ENCODE measurements around the gene CNBD2.

- TF ChIP-seq SRF (IDR thresholded peaks at IDR 0.05; ENCODE audit: low read depth in 2 of 2, low read length in 2 of 2) (no peak), USF2 (IDR thresholded peaks at IDR 0.05; ENCODE audit: borderline replicate concordance, low read depth, low read length) (no peak), YY1 (IDR thresholded peaks at IDR 0.05; ENCODE audit: low read depth, low read length) (peak; percentile 73), RFX5 (IDR thresholded peaks at IDR 0.05; ENCODE audit: low read depth, low read length) (no peak), CTCF (IDR thresholded peaks at IDR 0.05 in 2 of 3, conservative IDR thresholded peaks at IDR 0.05 in 1 of 3; ENCODE audit: control insufficient read depth in 2 of 3, extremely low read depth in 1 of 3, insufficient read depth in 1 of 3, low read depth in 3 of 3, low read length in 3 of 3) (peak; percentile 91 to 95 (median 94)), SMC3 (IDR thresholded peaks at IDR 0.05; ENCODE audit: borderline replicate concordance, low read length) (peak; percentile 100), POLR2A (IDR thresholded peaks at IDR 0.05; ENCODE audit: low read depth, low read length) (no peak), MEF2B (IDR thresholded peaks at IDR 0.05; ENCODE audit: partially characterized antibody, poor library complexity, severe bottlenecking) (no peak), SIN3A (IDR thresholded peaks at IDR 0.05; ENCODE audit: low read depth, low read length) (no peak), CHD4 (IDR thresholded peaks at IDR 0.05) (no peak), HSF1 (IDR thresholded peaks at IDR 0.05; ENCODE audit: low read depth, low read length) (no peak)
Observed at GRCh38 chr20:35994994-35995453, 26.6 kb downstream of the CNBD2 start.

Measured in GM12878 (cell line).